Prostate gland (tissue), 2 donors: Measurements from ENCODE around the gene ALOX15.

Experiments
- POLR2A ChIP-seq: fragments of 450-650 bp; IDR thresholded peaks from one replicate; pipeline ENCODE4 v1.6.1; 2016; ENCODE audit warnings: antibody characterized with exemption, mild to moderate bottlenecking
- POLR2AphosphoS5 ChIP-seq: sonication (generic); formaldehyde crosslinking; IDR thresholded peaks from one replicate; pipeline ENCODE4 v1.6.1; 2017; ENCODE audit warnings: antibody characterized with exemption
- TF ChIP-seq, protein P1 (sequence below), 4 experiments: fragments of 200-600 bp in 2 of 4; fragments of 450-650 bp in 2 of 4; sonication (generic) in 2 of 4; IDR thresholded peaks; 1 replicate in 3 of 4; 2 replicates in 1 of 4; pipeline ENCODE4 v1.5.1; 2016 to 2019; ENCODE audit warnings: antibody characterized with exemption in 4 of 4, mild to moderate bottlenecking in 2 of 4, moderate library complexity in 2 of 4

DNA sequence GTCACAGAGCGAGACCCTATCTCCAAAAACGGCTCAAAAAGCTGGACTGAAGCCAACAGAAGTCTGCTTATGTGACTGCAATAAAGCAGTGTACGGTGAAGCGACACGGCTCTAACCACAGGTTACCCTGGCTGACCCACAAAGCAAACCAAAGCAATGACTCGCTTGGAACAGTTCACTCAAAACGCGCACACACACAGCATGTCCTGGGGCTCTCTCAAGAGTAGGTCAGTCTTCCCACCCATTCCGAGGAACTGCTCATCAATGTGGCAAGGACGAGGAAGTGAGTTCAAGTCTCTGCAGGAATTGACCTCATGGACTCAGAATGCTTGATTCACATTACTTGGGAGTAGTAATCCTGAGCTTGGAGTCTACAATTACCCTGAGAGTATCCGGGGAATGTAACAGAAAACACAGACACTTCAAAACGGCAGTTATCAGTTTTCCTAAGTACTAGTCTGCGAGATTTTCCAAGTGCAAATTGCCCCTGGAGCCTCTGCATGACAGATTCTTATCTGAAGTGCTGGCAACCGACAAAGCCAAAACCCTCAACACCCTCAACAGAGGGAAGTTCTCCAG, 37.1 kb upstream of the ALOX15 start:
- TF ChIP-seq POLR2A (no peak), POLR2AphosphoS5 (no peak)
- TF ChIP-seq, protein P1, sequence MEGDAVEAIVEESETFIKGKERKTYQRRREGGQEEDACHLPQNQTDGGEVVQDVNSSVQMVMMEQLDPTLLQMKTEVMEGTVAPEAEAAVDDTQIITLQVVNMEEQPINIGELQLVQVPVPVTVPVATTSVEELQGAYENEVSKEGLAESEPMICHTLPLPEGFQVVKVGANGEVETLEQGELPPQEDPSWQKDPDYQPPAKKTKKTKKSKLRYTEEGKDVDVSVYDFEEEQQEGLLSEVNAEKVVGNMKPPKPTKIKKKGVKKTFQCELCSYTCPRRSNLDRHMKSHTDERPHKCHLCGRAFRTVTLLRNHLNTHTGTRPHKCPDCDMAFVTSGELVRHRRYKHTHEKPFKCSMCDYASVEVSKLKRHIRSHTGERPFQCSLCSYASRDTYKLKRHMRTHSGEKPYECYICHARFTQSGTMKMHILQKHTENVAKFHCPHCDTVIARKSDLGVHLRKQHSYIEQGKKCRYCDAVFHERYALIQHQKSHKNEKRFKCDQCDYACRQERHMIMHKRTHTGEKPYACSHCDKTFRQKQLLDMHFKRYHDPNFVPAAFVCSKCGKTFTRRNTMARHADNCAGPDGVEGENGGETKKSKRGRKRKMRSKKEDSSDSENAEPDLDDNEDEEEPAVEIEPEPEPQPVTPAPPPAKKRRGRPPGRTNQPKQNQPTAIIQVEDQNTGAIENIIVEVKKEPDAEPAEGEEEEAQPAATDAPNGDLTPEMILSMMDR (IDR thresholded peaks at IDR 0.05) = no peak
